HG02678 (cell line): ENCODE measurements around the gene CLDN3.
"Not testable (repeated sequence)": the region's sequence is repeated elsewhere in the genome, so short reads cannot be mapped to it uniquely, and the experiment has no call there.

Experiments used
- ATAC-seq: cut with Tn5 transposase; IDR thresholded peaks from one replicate; pipeline ENCODE4 v1.9.1; 2021; ENCODE audit warnings: mild to moderate bottlenecking, moderate library complexity; ENCODE audit not compliant: unreplicated experiment

CLDN3 gene, protein sequence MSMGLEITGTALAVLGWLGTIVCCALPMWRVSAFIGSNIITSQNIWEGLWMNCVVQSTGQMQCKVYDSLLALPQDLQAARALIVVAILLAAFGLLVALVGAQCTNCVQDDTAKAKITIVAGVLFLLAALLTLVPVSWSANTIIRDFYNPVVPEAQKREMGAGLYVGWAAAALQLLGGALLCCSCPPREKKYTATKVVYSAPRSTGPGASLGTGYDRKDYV

DNA sequence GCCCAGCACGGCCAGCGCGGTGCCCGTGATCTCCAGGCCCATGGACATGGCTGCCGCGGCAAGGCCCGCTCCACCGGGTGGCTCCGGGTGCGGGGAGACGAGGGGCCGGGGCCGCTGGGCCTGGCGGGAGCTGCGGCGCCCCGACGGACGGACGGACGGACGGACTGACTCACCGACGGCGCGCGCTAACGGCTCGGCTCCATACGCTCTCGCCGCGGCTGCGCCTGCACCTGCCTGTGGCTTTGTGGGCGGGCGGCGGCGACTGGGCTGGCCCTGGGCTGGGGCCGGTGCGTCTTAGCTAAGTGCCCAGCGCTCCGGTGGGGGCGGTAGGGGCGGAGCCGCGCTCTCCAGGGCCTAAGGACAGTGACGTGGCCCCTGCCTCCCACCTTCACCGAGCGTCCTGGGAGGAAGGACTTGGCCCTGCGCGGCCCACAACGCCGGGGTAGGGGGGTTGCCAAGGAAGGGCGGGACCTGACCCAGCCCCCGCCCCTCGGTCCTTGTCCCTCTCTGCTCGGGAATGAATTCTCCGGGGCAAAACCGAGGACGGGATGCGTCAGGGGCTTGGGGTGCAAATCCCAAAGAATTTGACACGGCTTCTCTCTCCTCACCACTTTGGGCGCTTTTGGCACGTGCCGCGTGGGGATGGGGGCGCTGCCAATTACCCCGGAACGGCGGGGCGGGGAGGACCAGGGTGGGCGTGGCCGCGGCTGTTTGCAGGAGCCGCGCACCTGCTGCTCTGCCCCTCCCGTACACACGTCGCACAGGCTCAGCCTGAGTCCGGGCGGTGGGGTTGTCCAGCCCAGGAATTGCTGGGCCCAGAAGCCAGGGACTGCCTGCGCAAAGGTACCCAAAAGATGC is at the start of gene CLDN3:
Gene CLDN3, minus strand, starts transcription at position 269 of the 858 bp plus-strand sequence. Its CDS starts 221 bp downstream, at position 48.
- ATAC-seq, result no peak

DNA sequence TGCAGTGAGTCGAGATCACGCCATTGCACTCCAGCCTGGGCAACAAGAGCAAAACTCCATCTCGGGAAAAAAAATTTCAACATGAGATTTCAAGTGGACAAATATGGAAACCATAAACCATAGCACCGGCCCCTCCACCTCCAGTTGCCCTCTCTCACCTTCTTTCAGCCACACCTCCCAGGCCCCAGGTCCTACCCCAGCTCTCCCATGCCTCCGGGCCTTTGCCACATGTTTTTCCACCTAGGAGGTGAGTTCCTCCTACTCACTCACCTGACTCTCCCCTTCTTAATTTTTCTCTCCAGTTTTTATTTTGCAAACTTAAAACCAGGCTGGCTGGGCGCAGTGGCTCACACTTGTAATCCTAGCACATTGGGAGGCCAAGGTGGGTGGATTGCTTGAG is 47.1 kb upstream of the CLDN3 start:
- no peak for ATAC-seq

DNA sequence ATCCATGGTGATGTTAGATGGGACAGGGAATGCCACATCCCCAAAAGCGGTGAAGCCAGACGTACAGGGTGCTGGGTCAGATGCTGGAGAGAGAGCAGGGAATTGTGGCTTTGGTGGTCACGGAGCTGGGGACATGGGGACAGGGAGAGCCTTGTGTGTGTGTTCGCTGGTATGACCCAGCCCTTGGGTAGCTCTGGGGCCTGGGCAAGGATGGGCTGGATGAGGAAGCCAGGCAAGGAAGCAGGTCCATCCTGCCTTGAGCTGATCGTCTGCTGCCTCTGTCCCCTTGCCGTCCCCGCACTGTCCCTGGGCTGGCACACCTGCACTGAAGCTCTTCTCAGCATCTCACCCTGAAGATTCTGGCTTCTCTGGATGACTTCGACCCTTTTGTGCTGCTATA is 45.4 kb upstream of the CLDN3 start:
- ATAC-seq, result no peak

DNA sequence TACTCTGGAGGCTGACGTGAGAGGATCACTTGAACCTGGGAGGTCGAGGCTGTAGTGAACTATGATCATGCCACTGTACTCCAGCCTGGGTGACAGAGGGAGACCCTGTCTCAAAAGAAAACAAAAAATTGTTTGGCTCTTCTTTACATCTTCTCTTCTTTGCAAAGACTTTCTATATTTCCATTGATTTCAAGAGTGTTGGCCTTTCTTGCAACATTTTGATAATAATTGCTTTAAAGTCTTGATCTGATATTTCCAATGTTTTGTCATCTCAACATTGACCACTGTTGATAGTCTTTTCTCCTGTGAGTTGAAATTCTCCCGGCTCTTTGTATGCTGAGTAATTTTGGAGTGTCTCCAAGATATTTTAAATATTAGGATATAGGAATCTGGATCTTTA is 42.9 kb upstream of the CLDN3 start:
- no peak for ATAC-seq

DNA sequence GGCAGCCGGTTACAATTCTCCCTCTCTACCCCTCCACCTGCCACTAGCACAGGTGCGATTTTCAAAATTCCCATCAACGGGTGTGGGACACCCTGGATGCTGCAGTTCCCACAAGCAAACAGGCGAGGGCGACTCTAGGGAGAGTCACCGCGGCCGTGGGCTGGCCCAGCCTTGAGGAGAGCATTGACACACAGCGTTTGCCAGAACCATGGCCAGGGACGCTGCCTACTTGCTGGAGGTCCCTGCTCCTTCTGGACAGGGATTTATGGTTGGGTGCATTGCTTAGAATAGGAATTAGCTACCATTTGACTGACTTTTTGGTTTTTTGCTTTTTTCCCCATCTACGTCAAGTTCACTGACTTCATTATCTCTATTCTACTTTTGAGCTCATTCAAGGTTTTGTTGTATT is 41.7 kb upstream of the CLDN3 start:
- ATAC-seq, result peak; percentile 53

DNA sequence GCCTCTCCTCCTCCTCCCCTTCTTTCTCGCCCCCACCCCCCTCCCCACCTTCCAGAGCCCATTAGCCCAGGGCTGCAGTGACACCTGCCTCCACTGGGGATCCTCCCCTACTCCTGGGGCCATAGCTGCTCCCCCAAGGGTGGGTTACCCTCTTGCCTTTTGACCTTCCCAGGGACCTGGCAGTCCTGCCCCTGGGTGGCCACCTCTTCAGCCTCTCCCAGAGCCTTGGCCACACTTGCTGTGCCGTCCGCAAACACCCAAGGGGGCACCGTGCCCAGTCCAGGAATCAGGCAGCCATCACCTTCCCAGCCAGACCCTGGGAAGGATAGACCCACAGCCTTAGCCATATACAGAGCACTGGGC is 40.9 kb upstream of the CLDN3 start:
- no peak for ATAC-seq

DNA sequence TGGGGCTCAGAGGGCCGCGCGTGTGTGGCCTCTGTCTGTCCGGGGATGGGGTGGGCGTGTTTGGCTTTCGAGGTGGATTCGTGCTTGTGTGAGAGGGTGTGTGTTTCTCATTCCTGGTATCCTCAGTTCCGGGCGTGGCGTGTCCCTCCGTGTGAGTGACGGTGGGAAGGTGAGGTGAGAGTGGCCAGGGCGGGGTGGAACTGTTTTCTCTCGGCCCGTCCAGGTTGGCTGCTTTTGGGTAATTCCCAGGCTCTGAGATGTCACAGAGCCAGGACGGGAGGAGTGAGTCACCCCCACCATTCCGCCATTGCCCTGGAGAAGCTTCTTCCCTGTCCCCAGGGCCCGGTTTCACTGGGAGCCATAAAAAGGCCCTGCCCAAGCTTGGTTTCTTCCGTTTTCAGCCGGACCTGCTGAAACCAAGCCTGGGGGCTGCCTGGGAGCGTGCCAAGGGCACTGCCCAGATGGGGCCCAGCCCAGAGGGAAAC is 39.4 kb upstream of the CLDN3 start:
- no peak for ATAC-seq

DNA sequence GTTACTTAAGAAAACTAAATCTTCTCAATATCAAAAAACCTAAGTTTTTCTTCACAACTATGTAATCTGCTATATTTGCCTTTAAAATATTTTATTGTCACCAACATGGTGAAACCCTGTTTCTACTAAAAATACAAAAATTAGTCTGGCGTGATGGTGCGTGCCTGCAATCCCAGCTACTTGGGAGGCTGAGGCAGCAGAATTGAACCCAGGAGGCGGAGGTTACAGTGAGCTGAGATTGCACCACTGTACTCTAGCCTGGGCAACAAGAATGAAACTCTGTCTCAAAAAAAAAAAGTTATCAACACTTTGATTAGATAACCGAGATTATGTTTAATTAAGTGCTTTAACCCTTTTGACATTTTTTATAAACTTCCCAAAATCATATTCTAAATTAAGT is 32.4 kb upstream of the CLDN3 start:
- ATAC-seq, result no peak

DNA sequence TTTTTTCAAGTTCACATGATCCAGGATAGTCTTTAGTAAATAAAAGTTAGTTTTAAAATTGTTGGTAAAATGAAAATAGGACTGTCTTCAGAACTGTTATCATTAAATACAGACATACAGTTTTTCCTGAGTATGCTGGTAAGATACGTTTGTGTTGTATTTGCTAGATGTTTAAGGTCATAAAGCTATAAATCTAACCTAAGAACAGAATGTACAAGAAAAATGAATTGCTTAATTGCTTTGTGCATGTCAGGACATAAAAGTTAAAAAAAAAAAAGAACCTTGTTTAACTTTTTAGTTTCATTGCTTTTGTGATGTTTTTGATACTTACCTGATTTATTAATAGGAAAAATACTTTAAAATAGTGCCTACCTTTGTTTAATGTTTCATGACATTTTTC is 31.5 kb upstream of the CLDN3 start:
- ATAC-seq, result no peak

DNA sequence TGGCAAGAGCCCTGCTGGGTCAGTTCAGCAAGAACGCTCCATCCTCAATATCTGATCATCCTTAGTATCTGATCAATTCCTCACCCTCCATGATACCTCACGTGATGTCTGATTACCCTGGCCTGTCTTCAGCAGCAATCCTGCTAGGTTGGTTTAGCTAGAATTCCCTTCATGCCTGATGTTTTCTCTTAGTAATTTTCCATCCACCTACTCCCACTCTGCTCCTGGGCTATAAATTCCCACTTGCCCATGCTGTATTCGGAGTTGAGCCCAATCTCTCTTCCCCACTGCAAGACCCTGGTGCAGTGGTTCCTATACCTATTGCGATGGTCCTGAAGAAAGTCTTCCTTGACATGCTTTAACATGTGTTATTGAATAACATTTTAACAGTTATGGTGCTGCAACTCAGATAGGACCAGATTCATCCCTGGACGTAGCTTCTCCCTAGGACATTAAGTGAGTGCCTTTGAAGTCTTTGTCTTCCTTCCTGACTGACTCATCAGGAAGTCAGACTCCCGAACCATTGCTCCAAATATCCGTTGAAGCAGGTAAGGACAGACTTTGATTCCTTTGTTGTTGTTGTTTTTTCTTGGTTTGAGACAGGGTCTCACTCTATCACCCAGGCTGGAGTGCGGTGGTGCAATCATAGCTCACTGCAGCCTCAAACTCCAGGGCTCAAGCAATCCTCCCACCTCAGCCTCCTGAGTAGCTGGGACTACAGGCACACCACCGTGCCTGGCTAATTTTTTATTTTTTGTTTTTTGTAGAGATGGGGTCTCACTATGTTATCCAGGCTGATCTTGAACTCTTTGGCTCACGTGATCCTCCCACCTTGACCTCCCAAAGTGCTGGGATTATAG is 29.4 kb upstream of the CLDN3 start:
- ATAC-seq, result no peak

DNA sequence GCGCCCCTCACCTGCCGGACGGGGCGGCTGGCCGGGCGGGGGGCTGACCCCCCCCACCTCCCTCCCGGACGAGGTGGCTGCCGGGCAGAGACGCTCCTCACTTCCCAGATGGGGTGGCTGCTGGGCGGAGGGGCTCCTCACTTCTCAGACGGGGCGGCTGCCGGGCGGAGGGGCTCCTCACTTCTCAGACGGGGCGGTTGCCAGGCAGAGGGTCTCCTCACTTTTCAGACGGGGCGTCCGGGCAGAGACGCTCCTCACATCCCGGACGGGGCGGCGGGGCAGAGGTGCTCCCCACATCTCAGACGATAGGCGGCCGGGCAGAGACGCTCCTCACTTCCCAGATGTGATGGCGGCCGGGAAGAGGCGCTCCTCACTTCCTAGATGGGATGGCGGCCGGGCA is 27.1 kb upstream of the CLDN3 start:
- not testable (repeated sequence) for ATAC-seq

DNA sequence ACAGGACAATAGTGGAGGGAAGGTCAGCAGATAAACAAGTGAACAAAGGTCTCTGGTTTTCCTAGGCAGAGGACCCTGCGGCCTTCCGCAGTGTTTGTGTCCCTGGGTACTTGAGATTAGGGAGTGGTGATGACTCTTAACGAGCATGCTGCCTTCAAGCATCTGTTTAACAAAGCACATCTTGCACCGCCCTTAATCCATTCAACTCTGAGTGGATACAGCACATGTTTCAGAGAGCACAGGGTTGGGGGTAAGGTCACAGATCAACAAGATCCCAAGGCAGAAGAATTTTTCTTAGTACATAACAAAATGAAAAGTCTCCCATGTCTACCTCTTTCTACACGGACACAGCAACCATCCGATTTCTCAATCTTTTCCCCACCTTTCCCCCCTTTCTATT is 26.6 kb upstream of the CLDN3 start:
- not testable (repeated sequence) for ATAC-seq

DNA sequence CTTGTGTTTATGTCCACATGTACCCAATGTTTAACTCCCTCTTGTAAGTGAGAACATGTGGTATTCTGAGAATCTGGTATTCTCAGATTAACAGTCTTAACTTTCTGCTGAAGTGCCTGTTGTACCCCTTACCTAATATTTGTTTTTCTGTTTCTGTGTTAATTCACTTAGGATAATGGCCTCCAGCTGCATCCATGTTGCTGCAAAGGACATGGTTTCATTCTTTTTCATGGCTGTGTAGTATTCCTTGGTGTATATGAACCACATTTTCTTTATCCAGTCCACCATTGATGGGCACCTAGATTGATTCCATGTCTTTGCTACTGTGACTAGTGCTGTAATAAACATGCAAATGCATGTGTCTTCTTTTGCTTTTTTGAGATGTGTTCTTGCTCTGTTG is 25.1 kb upstream of the CLDN3 start:
- not testable (repeated sequence) for ATAC-seq

DNA sequence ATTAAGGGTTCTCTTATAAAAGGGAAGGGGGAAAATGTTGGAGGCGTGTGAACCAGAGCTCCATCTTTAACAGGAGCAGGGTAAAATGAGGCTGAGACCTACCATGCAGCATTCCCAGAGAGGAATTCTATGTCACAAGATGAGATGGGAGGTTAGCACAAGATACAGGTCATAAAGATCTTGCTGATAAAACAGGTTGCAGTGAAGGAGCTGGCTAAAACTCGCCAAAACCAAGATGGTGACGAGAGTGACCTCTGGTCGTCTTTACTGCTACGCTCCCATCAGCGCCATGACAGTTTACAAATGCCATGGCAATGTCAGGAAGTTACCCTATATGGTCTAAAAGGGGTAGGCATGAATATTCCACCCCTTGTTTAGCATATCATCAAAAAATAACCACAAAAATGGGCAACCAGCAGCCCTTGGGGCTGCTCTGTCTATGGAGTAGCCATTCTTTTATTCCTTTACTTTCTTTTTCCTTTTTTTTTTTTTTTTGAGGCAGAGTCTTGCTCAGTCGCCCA is 21.2 kb upstream of the CLDN3 start:
- ATAC-seq, result not testable (repeated sequence)

DNA sequence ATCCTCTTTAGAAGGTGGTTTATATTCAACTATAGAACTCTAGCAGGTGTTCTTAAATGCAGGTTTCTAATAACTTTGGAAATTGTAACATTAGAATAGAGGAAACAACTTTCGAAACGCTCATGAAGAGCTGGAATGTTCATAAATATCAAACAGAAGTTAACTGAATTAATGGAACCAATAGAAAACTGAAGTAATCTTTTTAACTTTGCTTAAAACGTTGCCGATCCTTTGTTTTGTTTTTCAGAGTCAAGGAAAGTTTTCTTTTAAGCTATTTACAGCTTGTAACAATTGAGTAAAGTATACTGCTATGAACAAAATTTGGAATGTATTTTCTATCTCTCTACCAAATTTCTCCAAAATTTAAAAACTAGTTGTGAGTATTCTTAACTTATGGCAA is 19.0 kb upstream of the CLDN3 start:
- ATAC-seq, result no peak

DNA sequence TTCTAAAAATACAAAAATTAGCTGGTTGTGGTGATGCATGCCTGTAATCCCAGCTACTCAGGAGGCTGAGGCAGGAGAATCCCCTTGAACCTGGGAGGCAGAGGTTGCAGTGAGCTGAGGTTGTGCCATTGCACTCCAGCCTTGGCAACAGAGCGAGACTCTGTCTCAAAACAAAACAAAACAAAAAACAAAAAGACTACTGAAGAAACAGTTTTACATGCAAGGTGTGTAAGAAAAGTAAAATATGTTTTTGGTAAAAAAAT is 17.6 kb upstream of the CLDN3 start:
- not testable (repeated sequence) for ATAC-seq

DNA sequence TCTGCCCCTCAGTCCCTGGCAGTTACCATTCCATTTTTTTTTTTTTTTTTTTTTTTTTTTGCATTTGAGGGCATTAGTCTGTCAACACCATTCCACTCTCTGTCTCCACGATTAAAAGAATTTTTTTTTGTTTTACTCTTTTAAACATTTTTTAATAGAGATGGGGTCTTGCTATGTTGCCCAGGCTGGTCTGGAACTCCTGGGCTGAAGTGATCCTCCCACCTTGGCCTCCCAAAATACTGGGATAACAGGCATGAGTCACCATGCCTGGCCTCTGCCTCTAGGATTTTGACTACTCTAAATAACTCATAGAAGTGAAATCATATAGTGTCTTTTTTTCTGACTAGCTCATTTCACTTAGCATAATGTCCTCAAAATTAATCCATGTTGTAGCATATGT is 16.5 kb upstream of the CLDN3 start:
- no peak for ATAC-seq

DNA sequence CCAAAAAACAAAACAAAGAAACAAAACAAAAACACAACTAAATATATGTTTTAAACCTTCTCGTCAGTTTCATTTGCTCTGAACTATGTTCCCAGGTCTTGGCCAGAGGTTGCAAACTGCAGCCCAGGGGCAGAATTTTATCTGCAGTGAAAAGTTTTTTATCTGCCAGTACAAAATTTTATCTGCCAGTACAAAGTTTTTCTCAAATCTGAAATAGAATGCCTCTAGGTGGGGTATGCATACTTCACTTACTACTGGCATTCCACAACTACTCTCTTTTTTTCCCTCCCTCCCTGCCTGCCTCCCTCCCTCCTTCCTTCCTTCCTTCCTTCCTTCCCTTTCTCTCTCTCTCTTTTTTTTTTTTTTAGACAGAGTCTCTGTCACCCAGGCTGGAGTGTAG is 9.4 kb upstream of the CLDN3 start:
- ATAC-seq, result no peak

DNA sequence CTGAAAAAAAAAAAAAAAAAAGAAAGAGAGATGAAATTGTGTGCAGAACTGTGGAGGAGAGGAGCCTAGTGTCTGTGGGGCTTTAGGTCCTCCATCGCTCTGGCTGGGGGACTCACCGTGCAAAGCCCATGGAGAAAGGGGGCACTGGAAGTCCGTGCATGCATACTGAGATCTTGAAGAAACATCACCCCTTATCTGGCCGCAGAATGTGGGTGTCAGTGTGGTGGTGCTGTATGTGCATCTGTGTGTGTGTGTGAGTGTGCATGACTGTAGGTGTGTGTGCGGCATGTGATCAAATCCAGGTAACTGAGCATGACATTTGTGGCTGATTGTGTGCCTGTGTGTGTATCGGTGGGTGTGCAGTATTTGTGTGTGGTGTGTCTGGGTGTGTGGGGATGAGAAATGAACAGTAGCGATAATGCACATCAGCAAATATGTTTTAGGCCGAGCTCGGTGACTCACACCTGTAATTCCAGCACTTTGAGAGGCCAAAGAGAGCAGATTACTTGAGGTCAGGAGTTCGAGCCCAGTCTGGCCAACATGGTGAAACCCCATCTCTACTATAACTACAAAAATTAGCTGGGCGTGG is 8.8 kb upstream of the CLDN3 start:
- no peak for ATAC-seq

DNA sequence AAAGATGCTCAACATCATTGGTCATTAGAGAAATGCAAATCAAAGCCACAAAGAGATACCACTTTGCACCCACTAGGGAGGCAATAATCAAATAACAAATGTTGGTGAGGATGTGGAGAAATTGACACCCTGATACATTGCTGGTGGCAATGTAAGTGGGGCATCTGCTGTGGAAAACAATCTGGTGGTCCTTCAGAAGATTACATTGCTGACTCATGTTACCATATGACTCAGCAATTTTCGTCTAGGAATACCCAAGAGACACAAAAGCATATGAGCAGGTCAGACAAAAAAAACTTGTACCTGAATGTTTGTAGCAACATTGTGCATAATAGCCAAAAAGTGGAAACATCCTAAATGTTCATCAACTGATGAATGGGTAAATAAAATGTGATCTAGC is 4.9 kb upstream of the CLDN3 start:
- ATAC-seq, result no peak
